ENCODE data around the gene ARHGAP15.

- no peak for TF ChIP-seq EZH2 (IDR thresholded peaks at IDR 0.05; ENCODE audit: borderline replicate concordance, low read length)
- no peak for TF ChIP-seq CTCF (IDR thresholded peaks at IDR 0.05; ENCODE audit: low read length)
Measured at GRCh38 chr2:143764706-143765105, 635.5 kb downstream of the ARHGAP15 start.
